ENCODE results near the gene EFNA2. TPM values are rescaled to one million over a fixed set of nuclear protein-coding genes. Genes with fewer than 3 reads are reported as not detected.

Gene EFNA2
- total RNA-seq, 1 experiment from 2014 or later: 14.3 TPM

DNA sequence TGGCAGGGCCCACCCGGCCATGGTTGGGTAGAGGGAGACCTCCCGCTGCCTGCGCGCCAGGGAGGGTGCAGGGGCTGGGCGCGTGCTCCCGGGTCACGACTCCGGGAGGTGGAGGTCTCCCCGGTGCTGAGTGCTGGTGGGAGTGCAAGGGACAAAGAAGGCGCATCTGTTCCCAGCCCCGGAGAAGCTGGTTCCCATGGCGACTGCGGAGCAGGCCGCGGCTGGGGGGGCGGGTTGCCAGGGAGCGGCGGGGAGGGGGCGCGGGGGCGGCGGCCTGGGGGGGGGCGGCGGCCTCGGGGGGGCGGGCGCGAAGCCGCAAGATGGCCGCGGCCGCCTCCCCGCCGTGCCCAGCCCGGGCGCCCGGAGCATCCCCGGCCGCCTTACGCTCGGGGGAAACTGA lies 49.1 kb upstream of the EFNA2 start:
- Histone ChIP-seq H4K20me1 (ENCODE audit: control insufficient read depth, insufficient read depth, insufficient read length) (no peaks in the 10 kb centered on the region), H3K79me1 (ENCODE audit: insufficient read depth, low read depth, low read length, poor library complexity, severe bottlenecking) (no peaks in the 10 kb centered on the region), H3K27me3 (ENCODE audit: insufficient read depth, low read length) (no peaks in the 10 kb centered on the region), H3K23me2 (ENCODE audit: insufficient read length, low read depth, low read length, poor library complexity, severe bottlenecking) (peaks cover 11% of the 10 kb centered on the region), H3K27ac (ENCODE audit: insufficient read length, low read depth, low read length) (no peak overlapping the region), H2BK5ac (ENCODE audit: insufficient read length, low read length) (no peak overlapping the region), H3K4ac (ENCODE audit: low read depth, low read length) (no peak overlapping the region), H3K56ac (ENCODE audit: insufficient read length, low read depth, low read length) (no peak overlapping the region), H2BK15ac (ENCODE audit: low read depth, low read length) (no peak overlapping the region), H2AK5ac (ENCODE audit: insufficient read length, low read length) (no peak overlapping the region), H4K91ac (ENCODE audit: insufficient read length, low read depth, low read length) (no peak overlapping the region), H3K18ac (ENCODE audit: insufficient read length, low read depth, low read length) (no peak overlapping the region), H3K23ac (ENCODE audit: insufficient read length, low read depth, low read length) (no peak overlapping the region), H2BK120ac (ENCODE audit: low read depth, low read length, poor library complexity, severe bottlenecking) (no peak overlapping the region), H3T11ph (ENCODE audit: low read length) (no peak overlapping the region), H3K9ac (ENCODE audit: extremely low read depth, insufficient read length, low read length) (no peak overlapping the region), H3K9me3 (ENCODE audit: control insufficient read depth, low read depth, low read length) (no peaks in the 10 kb centered on the region), H4K5ac (ENCODE audit: insufficient read length, low read depth, low read length) (no peak overlapping the region), H3K4me2 (ENCODE audit: insufficient read depth, insufficient read length, low read length) (peak overlapping the region; percentile 53), H2AFZ (ENCODE audit: low read length) (no peak overlapping the region), H2BK20ac (ENCODE audit: low read depth, low read length, poor library complexity, severe bottlenecking) (no peak overlapping the region), H3K4me1 (ENCODE audit: insufficient read depth, low read length) (no peaks in the 10 kb centered on the region), H2BK12ac (ENCODE audit: insufficient read length, low read depth, low read length) (no peak overlapping the region), H3K79me2 (ENCODE audit: insufficient read depth, low read length) (no peaks in the 10 kb centered on the region), H4K8ac (replicated peaks; ENCODE audit: insufficient read length, low read depth, low read length) (no peak overlapping the region), H3K14ac (ENCODE audit: insufficient read depth, low read length) (no peak overlapping the region; the same call in 1 of the 2 replicates)
- H3K9me3 Mint-ChIP-seq: no peaks in the 10 kb centered on the region; a peak in 1 of 5 replicates
- no CpG with 5 or more reads among the region's 42 CpGs for WGBS (ENCODE audit: extremely low coverage, insufficient read length, low lambda C conversion rate)
- H3K4me3 Mint-ChIP-seq: peak overlapping the region; percentile 68 to 69; a peak in 4 of 5 replicates
- H3K4me1 Mint-ChIP-seq: peaks cover 13 to 16% of the 10 kb centered on the region in 2 experiments
- DNase-seq: no peak
- no peak overlapping the region for H3K27ac Mint-ChIP-seq
- peaks cover 1% of the 10 kb centered on the region for H3K27me3 Mint-ChIP-seq (ENCODE audit: low read depth)
- TF ChIP-seq, protein P1, sequence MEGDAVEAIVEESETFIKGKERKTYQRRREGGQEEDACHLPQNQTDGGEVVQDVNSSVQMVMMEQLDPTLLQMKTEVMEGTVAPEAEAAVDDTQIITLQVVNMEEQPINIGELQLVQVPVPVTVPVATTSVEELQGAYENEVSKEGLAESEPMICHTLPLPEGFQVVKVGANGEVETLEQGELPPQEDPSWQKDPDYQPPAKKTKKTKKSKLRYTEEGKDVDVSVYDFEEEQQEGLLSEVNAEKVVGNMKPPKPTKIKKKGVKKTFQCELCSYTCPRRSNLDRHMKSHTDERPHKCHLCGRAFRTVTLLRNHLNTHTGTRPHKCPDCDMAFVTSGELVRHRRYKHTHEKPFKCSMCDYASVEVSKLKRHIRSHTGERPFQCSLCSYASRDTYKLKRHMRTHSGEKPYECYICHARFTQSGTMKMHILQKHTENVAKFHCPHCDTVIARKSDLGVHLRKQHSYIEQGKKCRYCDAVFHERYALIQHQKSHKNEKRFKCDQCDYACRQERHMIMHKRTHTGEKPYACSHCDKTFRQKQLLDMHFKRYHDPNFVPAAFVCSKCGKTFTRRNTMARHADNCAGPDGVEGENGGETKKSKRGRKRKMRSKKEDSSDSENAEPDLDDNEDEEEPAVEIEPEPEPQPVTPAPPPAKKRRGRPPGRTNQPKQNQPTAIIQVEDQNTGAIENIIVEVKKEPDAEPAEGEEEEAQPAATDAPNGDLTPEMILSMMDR (conservative IDR thresholded peaks at IDR 0.05): no peak
- peaks cover 0 to 28% (median 18%) of the 10 kb centered on the region in 3 experiments; a peak in 5 of 7 replicates for H3K36me3 Mint-ChIP-seq (ENCODE audit: insufficient read depth in 1 of 3, low read depth in 3 of 3)
